Cardiac fibroblast (primary cell): Measurements from ENCODE around the gene CLIP4.

Experiments used
- DNase-seq, 2 donors: peaks; one replicate each; pipeline versions ENCODE4 v3.0.0 to v3.0.0-alpha.2; 2010; ENCODE audit warnings: low read depth in 2 of 2
- H3K4me3 ChIP-seq, 2 donors: replicated peaks in 1 of 2; 1 replicate in 1 of 2; 2 replicates in 1 of 2; pipeline ENCODE4 v1.5.1; 2011; ENCODE audit warnings: low read depth in 2 of 2, low read length in 2 of 2, mild to moderate bottlenecking in 2 of 2, moderate library complexity in 1 of 2
- CTCF ChIP-seq: IDR thresholded peaks from one replicate; pipeline ENCODE4 v1.5.1; 2011; ENCODE audit warnings: low read depth, mild to moderate bottlenecking, low read length, inconsistent platforms

Gene CLIP4

GRCh38 chr2:29193111-29193510, 77.9 kb downstream of the CLIP4 start:
- no peak for TF ChIP-seq CTCF
- no peak for DNase-seq
- H3K4me3 ChIP-seq = no peak overlapping the region

GRCh38 chr2:29193681-29194080, 78.5 kb downstream of the CLIP4 start:
- no peak overlapping the region for H3K4me3 ChIP-seq
- no peak for TF ChIP-seq CTCF
- no peak for DNase-seq

GRCh38 chr2:29195796-29196195, 80.6 kb downstream of the CLIP4 start:
- no peak for TF ChIP-seq CTCF
- no peak overlapping the region for H3K4me3 ChIP-seq
- no peak for DNase-seq

- peak; percentile 66 to 72 for DNase-seq
- TF ChIP-seq CTCF = peak; percentile 85
- no peak overlapping the region for H3K4me3 ChIP-seq
Observed at GRCh38 chr2:29196792-29197788, 81.9 kb downstream of the CLIP4 start.

- H3K4me3 ChIP-seq = no peak overlapping the region
- DNase-seq = no peak
- TF ChIP-seq CTCF = no peak
Observed at GRCh38 chr2:29201979-29202378, 86.8 kb downstream of the CLIP4 start.

GRCh38 chr2:29202819-29203495, 87.7 kb downstream of the CLIP4 start:
- no peak for TF ChIP-seq CTCF
- H3K4me3 ChIP-seq = no peak overlapping the region
- DNase-seq = no peak
